GM19023 (cell line): Measurements from ENCODE around the gene IVL.

Experiments
- ATAC-seq: cut with Tn5 transposase; IDR thresholded peaks from one replicate; pipeline ENCODE4 v1.9.1; 2021; ENCODE audit warnings: mild to moderate bottlenecking, moderate library complexity; ENCODE audit not compliant: unreplicated experiment

IVL gene

DNA sequence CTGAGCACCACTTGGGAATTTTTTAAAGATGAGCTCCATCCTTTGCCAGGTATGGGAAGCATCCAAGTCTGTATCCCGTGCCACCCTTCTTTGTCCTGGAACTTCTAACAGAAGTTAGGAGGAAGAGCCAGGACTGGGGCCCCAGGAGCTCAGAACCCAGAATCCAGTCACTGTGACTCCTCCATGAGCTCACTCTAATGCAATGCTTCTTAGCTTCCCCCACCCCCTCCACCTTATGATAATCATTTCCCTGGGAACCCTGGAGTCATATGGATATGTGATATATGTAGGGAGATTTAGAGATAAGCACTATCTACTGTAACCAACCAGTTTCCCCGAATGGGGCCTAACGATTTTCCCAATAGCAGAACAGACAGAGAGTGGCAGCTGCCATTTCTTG lies 37.9 kb downstream of the IVL start:
- ATAC-seq = no peak

DNA sequence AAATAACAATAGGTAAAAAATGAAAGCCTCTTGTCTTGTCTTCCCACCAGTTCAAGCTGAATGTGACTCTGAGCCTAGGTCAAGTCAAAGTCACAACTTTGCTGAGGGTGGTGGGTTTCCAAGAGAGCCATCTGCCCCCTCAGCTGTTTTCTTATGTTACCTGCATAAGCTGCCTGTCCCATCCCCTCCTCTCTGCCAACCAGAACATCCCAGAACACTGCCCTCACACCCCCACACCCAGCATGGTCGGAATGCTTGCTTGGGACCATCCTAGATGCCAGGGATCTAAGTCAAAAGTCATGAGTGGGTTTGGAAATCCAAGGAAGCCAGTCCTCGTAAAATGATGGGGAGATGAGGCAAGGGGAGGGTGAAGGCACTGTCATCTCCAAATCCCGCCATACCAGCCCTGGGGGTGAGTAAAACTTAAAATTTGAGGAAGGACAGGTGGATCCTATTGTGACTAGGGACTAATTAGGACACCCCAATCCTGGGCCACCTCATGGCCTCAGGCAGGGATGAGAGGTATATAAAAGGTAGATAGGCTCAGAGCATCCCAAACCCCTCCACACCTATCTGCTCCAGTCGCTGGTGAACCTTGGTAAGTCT lies 38.4 kb downstream of the IVL start, which contains the start of gene SPRR5:
Gene SPRR5 (plus strand): TSS at position 556 of the 606 bp plus-strand sequence. CDS start 1,349 bp downstream, outside the sequence.
- ATAC-seq = no peak

DNA sequence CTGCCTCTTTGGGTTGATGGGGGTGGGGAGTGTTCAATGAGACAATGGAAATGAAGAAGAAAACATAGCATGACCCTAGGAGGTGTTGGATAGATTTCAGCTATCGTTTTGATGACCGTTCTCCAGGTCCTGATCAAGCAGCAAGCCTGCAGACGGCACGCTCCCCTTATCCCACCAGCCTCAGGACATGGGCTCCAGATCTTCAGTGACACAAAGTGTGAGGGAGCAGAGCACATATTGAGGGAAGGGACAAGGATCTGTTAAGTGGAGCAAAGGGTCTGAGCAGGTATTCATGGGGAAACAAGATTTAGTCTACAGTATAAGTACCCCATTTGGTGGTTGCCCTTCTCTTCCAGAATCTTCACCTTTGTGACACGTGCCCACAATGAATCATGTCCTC lies 43.4 kb downstream of the IVL start:
- no peak for ATAC-seq

DNA sequence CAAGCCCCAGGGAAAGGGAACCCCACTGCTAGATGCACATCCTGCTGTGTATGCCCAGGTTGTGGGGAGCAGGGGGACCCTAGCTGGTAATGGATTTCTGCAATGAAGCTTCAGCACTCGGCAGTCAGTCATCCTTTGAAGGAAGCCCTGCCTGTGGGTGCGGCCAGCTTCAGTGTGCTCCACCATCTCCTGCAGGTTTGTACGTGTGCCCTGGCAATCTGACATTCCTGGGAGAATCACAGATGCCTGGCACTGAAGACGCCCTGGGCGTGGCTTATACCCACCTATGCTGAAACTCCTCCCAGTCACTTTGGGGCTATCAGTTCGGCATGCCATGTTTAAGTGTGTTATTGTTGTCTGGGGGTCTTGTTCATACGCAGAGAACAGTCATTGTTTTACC lies 45.4 kb downstream of the IVL start:
- no peak for ATAC-seq

DNA sequence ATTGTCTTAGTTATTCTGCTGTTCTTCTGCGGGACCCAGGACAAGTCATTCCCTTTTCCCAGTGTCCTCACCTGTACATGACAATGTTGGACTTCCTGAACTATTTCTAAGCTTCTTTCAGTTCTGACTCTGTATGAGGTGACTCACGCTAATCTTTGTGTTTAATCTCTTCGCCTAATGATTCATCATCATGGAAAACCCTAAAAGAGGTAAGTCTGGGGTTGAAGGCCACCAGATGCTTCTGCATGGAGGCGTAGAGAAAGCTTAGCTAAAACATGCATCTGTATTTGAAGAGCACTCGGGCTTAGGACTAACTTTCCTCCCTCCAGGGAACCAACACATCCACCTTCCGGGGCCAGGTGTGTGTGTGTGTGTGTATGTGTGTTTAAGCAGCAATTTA lies 46.1 kb downstream of the IVL start:
- ATAC-seq = no peak

DNA sequence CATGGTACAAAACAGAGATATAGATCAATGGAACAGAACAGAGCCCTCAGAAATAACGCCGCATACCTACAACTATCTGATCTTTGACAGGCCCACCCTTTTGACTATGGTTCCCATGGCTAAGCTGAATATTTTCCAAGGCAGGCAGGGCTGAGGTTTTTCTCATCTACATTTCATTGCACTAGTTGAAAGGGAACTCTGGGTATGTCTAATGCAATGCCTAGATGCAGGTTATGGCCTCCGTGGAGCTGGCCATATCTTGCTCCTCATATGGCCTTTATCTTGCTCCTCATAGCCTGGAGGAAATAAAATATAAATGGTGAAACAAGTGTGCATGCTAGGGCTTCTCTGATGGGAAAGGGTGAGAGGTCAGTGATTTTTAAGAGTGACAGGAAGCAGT lies 49.2 kb downstream of the IVL start:
- no peak for ATAC-seq

DNA sequence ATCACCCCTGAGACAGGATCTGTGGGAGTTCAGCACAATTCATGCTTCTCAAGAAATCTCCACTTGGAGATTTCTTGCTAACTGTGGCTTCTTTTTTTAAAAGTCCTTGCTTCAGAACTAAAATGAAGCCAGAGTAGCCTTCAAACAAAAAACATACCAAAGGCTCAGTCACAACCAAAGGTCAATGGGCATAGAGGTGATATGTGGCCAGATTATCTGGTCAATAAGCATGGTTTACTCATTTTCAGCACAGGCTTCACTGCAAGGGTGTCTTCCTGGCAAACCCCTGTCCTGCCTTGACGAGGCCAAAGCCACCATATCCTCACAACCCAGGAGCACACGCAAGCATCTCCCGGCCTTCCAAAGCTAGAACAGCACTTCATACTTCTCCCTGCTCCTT lies 50.9 kb downstream of the IVL start:
- no peak for ATAC-seq

DNA sequence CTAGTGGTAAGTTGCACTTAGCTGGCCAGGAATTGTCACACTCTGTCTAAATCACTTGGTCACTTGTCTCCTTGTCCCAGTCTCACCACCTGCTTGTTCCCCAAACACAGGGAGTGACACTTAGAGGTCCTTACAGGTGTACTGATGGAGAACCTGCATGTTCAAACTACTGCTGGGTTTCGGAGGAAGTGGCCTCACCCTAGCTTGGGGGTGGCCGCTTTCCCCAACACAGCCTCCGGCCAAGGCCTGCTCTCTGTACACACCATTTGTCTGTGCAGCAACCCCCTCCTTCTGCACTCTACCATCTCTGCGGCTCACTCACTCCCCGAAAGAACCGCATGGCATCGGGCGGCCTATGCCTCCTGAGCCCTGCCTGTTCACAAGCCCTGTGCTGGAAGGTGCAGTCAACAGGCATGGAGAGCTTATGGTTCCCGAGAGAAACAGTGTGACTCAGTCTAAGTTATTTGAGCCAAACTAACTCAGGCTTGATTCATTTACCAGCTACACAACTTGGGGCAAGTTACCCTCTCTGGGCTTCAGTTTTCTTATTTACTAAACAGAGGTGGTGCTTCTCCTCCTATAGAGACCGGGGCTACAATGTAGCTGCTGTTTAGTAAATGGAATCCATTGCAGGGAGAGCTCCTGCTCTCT lies 51.6 kb downstream of the IVL start:
- ATAC-seq = no peak

DNA sequence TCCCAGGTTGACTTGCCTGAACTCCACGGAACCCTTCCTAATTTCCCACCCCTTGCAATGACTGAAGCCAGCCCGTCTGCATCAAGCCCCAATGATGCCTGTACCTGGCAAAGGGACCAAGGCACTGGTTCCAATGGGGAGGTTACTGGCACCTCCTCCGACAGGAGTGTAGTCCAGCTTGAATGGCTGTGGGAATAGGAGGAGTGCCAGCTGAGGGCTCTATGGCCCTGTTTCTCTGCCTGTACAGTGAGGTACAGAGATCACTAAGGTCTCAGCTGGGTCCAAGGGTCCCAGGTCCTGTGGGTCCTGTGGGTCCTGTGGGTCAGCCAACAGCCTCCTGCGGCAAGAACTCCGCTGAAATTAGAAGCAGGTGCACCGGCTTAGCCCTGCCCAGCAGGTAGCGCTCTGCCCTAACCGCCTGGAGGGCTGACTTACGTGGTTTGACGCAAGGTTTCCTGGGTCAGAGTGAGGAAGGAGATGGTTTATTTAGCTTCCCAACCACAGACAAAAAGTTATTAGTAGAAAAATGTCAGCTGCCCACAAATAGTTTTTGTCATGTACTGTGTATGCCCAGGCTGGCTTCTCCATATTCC lies 52.2 kb downstream of the IVL start:
- no peak for ATAC-seq
